GM12875 (cell line): Measurements from ENCODE around the gene PRMT7.

Experiments
- H3K4me3 ChIP-seq: one replicate; pipeline ENCODE4 v1.5.1; 2011; ENCODE audit warnings: low read depth, low read length, control low read depth
- CTCF ChIP-seq: IDR thresholded peaks from 2 replicates; pipeline ENCODE4 v1.5.1; 2011; ENCODE audit warnings: low read depth, mild to moderate bottlenecking, control low read depth, inconsistent platforms, low read length, moderate library complexity, borderline replicate concordance; ENCODE audit not compliant: insufficient read depth

PRMT7 gene

DNA sequence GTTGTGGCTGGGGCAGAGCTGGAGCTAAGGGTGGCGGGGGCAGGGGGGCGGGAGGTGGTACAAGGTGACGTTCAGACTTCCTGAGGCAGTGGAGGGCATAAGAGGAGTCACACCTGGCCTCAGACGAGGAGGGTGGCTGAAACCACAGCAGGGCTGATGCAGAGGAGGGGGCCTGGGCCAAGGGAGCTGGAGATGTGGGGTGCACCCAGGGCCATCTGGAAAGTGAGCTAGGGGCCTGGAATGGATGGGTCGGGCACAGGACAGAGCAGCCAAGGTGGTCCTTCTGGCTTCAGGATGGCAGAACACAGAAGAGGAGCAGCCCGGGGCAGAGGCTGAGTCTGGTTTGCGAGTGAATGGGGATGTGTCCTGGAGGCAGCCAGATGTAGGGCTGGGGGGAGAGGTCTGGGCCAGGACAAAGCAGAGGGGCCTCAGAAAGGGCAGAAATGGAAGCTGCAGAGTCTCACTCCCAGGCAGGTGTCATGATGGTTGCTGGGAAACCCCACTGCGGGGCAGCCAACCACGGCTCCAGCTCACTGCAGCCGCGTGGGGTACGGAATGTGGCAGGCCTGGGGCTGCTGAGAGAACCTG, 57.6 kb downstream of the PRMT7 start:
- no peak for TF ChIP-seq CTCF
- no peak overlapping the region for H3K4me3 ChIP-seq

- TF ChIP-seq CTCF, result no peak
- no peak overlapping the region for H3K4me3 ChIP-seq
Measured at GRCh38 chr16:68369168-68369567, 58.3 kb downstream of the PRMT7 start.

GRCh38 chr16:68369697-68370580, 59.1 kb downstream of the PRMT7 start:
- no peak for TF ChIP-seq CTCF

GRCh38 chr16:68370581-68371275, 59.9 kb downstream of the PRMT7 start:
- TF ChIP-seq CTCF, result no peak
- H3K4me3 ChIP-seq, result no peak overlapping the region

More at GRCh38 chr16:68369697-68370580, 59.1 kb downstream of the PRMT7 start:
- H3K4me3 ChIP-seq, result no peak overlapping the region

DNA sequence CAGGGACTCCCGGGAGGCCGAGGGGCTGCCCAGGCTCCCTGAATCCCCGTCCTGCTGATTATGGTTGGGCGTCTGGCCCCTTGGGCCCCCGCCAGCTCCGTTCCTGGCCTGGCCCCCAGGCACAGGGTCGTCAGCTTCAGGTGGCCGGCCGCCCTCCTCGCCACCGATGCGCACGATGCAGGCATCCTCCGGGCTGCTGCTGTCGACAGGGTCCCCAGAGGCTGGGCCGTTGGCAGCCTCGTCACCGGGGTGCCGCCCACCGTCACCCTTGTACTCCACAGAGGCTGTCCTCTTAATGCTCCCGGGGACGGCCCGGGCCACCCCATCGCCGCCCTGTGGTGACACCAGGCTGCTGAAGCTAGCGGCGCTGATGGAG, 60.4 kb downstream of the PRMT7 start:
- H3K4me3 ChIP-seq, result no peak overlapping the region
- no peak for TF ChIP-seq CTCF

- no peak for TF ChIP-seq CTCF
- H3K4me3 ChIP-seq, result no peak overlapping the region
Measured at GRCh38 chr16:68371706-68372380, 61.0 kb downstream of the PRMT7 start.
